Adipocyte (in vitro differentiated cells): ENCODE results near the gene NUDT21.
A peak's percentile ranks its signal among the peaks of the same experiment; 100 is the strongest.

Experiments used
- DNase-seq: peaks from one replicate; pipeline ENCODE4 v3.0.0-alpha.2; 2015; ENCODE audit warnings: low read depth
- H3K27me3 ChIP-seq: replicated peaks from 2 replicates; pipeline ENCODE4 v1.7.0; 2013; ENCODE audit warnings: mild to moderate bottlenecking, low read length, moderate library complexity; ENCODE audit not compliant: control insufficient read depth, insufficient read depth
- H3K36me3 ChIP-seq: 2 replicates; pipeline ENCODE4 v1.7.0; 2013; ENCODE audit warnings: low read length, mild to moderate bottlenecking, moderate library complexity; ENCODE audit not compliant: control insufficient read depth, insufficient read depth, severe bottlenecking
- H3K4me1 ChIP-seq: 2 replicates; pipeline ENCODE4 v1.7.0; 2013; ENCODE audit warnings: mild to moderate bottlenecking, low read length, moderate library complexity; ENCODE audit not compliant: control insufficient read depth, insufficient read depth
- H3K4me3 ChIP-seq: 2 replicates; pipeline ENCODE4 v1.7.0; 2013; ENCODE audit warnings: mild to moderate bottlenecking, low read length, moderate library complexity
- H3K9ac ChIP-seq: 2 replicates; pipeline ENCODE4 v1.7.0; 2013; ENCODE audit warnings: mild to moderate bottlenecking, low read length, moderate library complexity
- H3K9me3 ChIP-seq: 2 replicates; pipeline ENCODE4 v1.7.0; 2013; ENCODE audit warnings: mild to moderate bottlenecking, low read length, moderate library complexity; ENCODE audit not compliant: control insufficient read depth

The NUDT21 gene

DNA sequence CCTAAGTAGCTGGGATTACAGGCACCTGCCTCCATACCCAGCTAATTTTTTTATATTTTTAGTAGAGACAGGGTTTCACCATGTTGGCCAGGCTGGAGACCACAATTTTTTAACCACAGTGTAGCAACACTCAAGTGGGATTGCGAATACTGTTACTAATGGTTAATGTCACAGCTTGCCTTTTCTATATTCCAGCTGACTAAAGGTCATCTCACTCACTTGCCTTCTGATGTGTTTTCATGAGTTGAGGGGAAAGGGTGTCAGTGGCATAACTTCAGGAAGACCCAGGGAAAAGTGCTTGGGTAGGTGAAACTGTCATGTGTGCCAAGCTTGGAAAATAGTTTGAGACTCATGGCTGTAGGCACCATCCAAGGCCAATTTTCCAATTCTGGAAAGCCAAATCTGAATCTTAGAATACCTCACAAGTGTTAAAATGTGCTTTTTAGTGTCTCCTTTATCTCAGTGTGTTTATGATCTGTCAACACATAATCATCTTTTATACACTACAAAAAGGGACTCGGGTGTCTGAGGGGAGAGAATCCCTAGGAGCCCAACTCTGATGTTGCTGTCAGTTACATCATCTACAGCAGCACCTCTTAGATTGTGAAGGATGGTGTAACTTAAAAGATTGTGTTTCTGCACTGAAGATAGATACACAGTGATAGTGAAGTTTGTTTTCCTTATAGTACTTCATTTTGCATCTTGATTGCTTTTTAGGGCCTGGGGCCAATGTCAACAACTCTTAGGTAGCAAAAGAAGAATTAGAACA is 27.3 kb upstream of the NUDT21 start:
- H3K27me3 ChIP-seq, result no peaks in the 10 kb centered on the region
- H3K4me3 ChIP-seq, result no peak overlapping the region
- H3K36me3 ChIP-seq, result peaks cover 58% of the 10 kb centered on the region
- DNase-seq, result peak; percentile 15
- no peaks in the 10 kb centered on the region for H3K9me3 ChIP-seq
- peak overlapping the region; percentile 3 for H3K9ac ChIP-seq
- H3K4me1 ChIP-seq, result peaks cover 48% of the 10 kb centered on the region

DNA sequence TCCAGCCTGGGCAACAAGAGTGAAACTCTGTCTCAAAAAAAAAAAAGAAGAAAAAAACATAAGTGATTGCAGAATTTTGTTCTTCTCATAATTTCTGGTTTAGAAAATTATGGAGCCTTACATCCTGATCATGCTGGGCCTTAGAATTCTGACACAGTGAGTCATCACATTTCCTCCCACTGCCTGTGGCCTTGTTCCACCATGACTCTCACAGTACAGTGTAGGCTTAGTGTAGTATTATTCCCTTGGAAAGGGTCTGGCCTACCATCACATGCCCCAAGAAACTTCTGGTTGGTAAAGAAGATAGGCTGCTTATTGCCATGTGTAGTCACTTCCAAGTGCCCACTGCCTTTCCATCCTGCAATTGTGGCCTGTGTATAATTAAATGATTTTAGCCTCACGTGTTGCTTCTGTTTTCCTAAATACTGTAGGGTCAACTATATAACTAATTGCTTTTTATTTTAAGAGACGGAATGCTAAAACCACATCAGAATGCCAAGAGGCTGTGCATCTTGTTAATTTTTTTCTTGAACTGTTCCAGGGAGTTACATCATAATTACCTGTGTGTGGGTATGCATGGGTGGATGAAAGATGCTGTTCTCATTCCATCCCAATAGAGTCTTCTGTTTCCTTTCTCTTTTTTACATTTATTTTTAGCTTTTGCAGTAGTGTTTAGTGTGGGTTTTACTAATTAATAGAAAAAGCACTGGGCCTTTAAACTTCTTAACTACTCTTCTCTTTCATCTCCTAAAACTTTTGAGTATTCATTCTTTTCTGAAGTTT is 26.2 kb upstream of the NUDT21 start:
- H3K36me3 ChIP-seq, result peaks cover 64% of the 10 kb centered on the region
- H3K9ac ChIP-seq, result peak overlapping the region; percentile 2
- DNase-seq, result peak; percentile 83
- peaks cover 48% of the 10 kb centered on the region for H3K4me1 ChIP-seq
- H3K9me3 ChIP-seq, result no peaks in the 10 kb centered on the region
- H3K4me3 ChIP-seq, result no peak overlapping the region
- no peaks in the 10 kb centered on the region for H3K27me3 ChIP-seq

DNA sequence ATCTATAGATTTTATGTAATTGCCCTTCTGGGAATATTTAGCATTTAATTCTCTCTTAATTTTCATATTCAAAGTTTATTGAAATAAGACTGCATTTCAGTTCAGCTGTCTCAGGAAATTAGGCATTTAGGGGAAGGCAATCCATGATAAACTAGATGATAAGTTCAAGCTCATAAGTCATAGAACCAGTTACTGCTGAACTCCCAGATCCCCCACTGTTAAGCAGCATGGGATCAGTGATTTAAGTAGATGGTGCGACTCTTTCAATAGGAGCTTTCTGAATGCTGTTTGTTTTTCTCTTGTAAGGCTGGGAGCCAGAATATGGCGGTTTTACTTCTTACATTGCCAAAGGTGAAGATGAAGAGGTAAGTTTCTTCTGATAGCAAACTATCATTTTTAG is 24.1 kb upstream of the NUDT21 start:
- no peak for DNase-seq
- H3K36me3 ChIP-seq, result peaks cover 85% of the 10 kb centered on the region
- no peaks in the 10 kb centered on the region for H3K9me3 ChIP-seq
- H3K27me3 ChIP-seq, result no peaks in the 10 kb centered on the region
- peaks cover 29% of the 10 kb centered on the region for H3K4me1 ChIP-seq
- H3K4me3 ChIP-seq, result no peak overlapping the region
- no peak overlapping the region for H3K9ac ChIP-seq

DNA sequence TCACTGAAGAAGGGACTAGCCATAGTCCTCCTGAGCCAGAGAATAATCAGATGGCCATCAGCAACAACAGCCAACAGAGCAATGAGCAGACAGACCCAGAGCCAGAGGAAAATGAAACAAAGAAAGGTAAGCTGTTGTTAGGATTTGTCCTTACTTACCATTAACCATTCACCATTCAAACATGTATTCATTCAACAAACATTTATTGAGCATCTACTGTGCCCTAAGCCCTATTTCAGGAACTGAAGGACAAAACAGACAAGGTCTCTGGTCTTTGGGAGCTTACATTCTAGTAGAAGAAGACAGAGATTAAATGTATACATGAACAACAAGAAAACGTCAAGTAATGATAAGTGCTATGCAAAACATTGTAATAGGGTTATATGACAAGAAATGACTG is 19.5 kb upstream of the NUDT21 start:
- peaks cover 99% of the 10 kb centered on the region for H3K36me3 ChIP-seq

DNA sequence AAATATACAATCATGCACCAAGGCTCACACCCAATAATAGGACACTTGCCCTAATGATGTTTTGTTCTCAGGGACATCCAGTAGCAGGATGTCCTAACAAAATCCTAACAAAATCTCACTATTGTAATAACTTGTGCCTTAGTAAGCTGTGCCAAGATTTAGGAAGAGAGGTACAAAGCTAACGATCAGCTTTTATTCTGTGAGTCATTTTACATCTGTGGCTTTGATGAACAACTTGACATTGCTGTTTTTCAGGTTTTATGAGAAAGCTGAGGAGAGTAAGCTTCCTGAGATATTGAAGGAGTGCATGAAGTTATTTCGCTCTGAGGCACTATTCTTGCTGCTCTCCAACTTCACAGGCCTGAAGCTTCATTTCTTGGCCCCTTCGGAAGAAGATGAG is 19.1 kb upstream of the NUDT21 start:
- no peak for DNase-seq
- Histone ChIP-seq H3K4me3 (no peak overlapping the region), H3K4me1 (no peaks in the 10 kb centered on the region), H3K27me3 (no peaks in the 10 kb centered on the region), H3K9ac (no peak overlapping the region), H3K36me3 (peaks cover 99% of the 10 kb centered on the region), H3K9me3 (no peaks in the 10 kb centered on the region)

More for the DNA sequence above, 19.5 kb upstream of the NUDT21 start:
- Histone ChIP-seq H3K9me3 (no peaks in the 10 kb centered on the region), H3K4me1 (no peaks in the 10 kb centered on the region), H3K4me3 (no peak overlapping the region), H3K9ac (no peak overlapping the region), H3K27me3 (no peaks in the 10 kb centered on the region)
- DNase-seq, result no peak

DNA sequence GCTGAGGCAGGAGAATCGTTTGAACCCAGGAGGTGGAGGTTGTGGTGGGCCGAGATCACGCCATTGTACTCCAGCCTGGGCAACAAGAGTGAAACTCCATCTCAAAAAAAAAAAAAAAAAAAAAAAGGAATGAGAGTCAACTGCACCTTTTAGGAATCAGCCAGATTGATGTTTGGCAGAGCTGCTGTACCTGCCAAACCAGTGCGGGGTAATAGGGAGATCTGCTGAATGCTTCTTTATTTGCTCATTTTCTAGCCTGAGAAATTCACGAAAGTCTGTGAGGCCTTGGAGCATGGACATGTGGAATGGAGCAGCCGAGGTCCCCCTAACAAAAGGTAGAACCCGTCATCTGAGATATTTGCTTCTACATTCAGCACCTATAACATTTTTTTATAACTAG is 18.6 kb upstream of the NUDT21 start:
- Histone ChIP-seq H3K36me3 (peaks cover 99% of the 10 kb centered on the region), H3K9ac (no peak overlapping the region), H3K9me3 (no peaks in the 10 kb centered on the region), H3K4me3 (no peak overlapping the region), H3K27me3 (no peaks in the 10 kb centered on the region), H3K4me1 (no peaks in the 10 kb centered on the region)
- DNase-seq, result no peak

DNA sequence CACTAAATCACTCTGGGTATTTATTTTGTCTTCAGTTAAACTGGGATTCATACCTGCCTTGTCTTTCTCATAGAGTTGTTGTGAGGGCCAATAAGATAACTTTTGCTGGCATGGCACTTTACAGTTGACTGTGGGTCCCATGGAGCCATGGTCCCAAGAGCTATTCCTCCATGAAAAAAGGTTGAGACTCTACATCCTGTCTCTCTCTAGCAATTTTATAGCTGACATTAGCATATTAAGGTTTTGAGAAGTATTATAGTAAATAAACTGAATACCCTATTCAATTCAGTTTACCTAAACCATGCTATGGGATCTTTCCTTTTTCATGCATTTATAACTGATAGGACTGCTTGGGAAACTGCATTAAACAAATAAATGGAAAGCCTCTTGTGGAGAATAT is 17.7 kb upstream of the NUDT21 start:
- no peaks in the 10 kb centered on the region for H3K4me1 ChIP-seq
- DNase-seq, result no peak
- H3K9me3 ChIP-seq, result no peaks in the 10 kb centered on the region
- peaks cover 99% of the 10 kb centered on the region for H3K36me3 ChIP-seq
- H3K27me3 ChIP-seq, result no peaks in the 10 kb centered on the region
- no peak overlapping the region for H3K4me3 ChIP-seq
- H3K9ac ChIP-seq, result no peak overlapping the region

DNA sequence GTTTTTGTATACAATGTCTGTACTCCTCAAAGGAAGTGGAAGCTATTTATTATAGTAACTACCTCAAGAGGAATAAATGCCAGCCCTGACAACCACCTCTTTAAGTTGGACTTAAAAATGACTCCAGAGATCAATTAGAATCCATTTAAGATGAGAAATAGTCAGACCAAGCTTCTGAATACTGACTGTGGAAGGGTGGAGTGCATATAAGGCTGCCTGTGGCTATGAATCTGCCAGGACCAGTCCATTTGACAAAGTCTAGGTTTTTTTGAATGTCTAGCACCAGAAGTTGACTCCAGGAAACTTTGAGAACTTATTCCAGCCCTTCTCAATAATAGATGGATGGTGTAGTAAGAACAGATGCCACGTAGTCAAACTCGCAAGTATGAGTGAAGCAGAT is 15.2 kb upstream of the NUDT21 start:
- Histone ChIP-seq H3K4me1 (no peaks in the 10 kb centered on the region), H3K27me3 (no peaks in the 10 kb centered on the region), H3K9ac (no peak overlapping the region), H3K36me3 (peaks cover 99% of the 10 kb centered on the region), H3K9me3 (no peaks in the 10 kb centered on the region), H3K4me3 (no peak overlapping the region)
- DNase-seq, result no peak

DNA sequence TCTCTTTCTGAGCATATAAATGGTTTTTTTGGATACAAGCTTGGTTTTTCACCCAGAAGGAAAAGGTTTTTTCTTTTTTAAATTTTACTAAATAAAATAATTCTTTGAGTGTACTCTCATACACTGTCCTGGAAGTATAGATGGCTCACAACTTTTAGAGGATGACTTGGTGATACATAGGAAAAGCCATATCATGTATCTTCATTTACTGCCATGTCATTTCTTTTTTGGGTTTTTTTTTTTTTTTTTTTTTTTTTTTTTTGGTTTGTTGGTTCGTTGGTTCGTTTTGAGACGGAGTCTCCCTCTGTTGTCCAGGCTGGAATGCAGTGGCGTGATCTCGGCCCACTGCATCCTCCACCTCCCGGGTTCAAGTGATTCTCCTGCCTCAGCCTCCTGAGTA is 12.0 kb upstream of the NUDT21 start:
- Histone ChIP-seq H3K4me1 (peaks cover 3% of the 10 kb centered on the region), H3K27me3 (no peaks in the 10 kb centered on the region), H3K9me3 (no peaks in the 10 kb centered on the region), H3K36me3 (peaks cover 97% of the 10 kb centered on the region), H3K4me3 (no peak overlapping the region), H3K9ac (no peak overlapping the region)
- DNase-seq, result no peak

DNA sequence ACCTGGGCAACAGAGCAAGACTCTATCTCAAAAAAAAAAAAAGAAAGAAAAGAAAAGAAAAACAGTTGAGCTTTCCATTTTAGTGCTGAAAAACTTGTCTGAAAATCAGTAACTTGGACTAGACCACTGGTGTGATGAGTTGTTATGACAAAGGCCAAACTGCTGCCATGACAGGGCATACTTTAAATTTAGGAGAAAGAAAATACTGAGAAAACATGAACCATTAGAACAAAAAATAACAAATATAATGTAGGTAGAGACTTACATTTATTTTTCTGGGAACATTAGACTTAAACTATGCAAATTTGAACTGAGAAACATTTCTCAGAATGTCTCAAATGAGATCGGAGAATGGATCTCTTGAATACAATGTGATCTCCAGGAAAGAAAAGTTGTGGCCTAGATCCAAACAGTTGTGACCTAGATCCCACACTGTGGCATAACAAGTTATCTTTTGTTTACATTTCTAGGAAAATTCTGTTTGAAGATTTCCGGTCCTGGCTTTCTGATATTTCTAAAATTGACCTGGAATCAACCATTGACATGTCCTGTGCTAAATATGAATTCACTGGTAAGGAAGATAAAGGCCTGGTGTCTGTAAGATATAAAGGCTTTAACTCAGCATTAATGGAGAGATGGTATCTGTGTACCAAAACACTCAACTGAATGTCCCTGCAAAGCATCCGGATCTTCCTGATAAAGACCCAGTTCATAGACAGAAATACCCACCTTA is 11.1 kb upstream of the NUDT21 start:
- Histone ChIP-seq H3K9me3 (no peaks in the 10 kb centered on the region), H3K27me3 (no peaks in the 10 kb centered on the region), H3K4me3 (no peak overlapping the region), H3K36me3 (peaks cover 95% of the 10 kb centered on the region), H3K9ac (no peak overlapping the region), H3K4me1 (peaks cover 3% of the 10 kb centered on the region)
- no peak for DNase-seq

DNA sequence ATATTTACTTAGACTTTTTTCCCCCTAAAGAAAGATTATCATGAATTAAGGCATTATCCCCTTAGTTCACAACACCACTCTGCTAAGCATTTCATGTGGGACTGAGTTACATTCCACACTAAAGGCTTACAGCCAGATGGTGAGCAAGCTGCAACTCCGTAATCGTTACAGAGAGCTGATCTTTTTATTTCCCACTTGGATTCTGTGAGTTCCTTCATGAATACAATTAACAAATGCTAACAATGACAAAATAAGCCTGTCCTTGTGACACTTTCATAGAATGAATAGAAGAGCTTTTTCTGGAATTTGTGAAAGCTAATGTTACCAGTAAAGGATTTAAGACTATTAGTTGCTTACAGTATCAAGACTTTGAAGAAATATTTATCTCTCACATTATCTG is 9.0 kb upstream of the NUDT21 start:
- no peak overlapping the region for H3K9ac ChIP-seq
- H3K9me3 ChIP-seq, result no peaks in the 10 kb centered on the region
- peaks cover 3% of the 10 kb centered on the region for H3K4me1 ChIP-seq
- no peak overlapping the region for H3K4me3 ChIP-seq
- no peaks in the 10 kb centered on the region for H3K27me3 ChIP-seq
- H3K36me3 ChIP-seq, result peaks cover 95% of the 10 kb centered on the region
- no peak for DNase-seq
